ENCODE data around the gene QRICH1. TPM values are rescaled to one million over a fixed set of nuclear protein-coding genes. Genes with fewer than 3 reads are reported as not detected.

The QRICH1 gene
- total and polyA plus RNA-seq, 2 of the 13 experiments (the other 11 are each of a cell fraction or from before 2014, with no cell fraction given) = 52.6 to 102 TPM

- TF ChIP-seq HINFP (CRISPR knock-in tag; IDR thresholded peaks at IDR 0.05; ENCODE audit: low read depth) (no peak), ZNF276 (CRISPR knock-in tag; IDR thresholded peaks at IDR 0.05; ENCODE audit: low read depth) (no peak), KMT2A (CRISPR knock-in tag; IDR thresholded peaks at IDR 0.05) (no peak), KDM5A (IDR thresholded peaks at IDR 0.05; ENCODE audit: borderline replicate concordance, low read length) (no peak), NFIB (CRISPR knock-in tag; IDR thresholded peaks at IDR 0.05; ENCODE audit: borderline replicate concordance) (no peak), SNAI1 (CRISPR knock-in tag; IDR thresholded peaks at IDR 0.05; ENCODE audit: borderline replicate concordance) (no peak)
Measured at GRCh38 chr3:49131576-49131975, 37.7 kb upstream of the QRICH1 start (continued).

GRCh38 chr3:49131040-49131439 is 37.2 kb upstream of the QRICH1 start:
- 100% methylated on average over 7 of the region's 12 CpGs for WGBS (ENCODE audit: low lambda C conversion rate)
- POLR2A ChIA-PET = interaction anchor here (2.9 to 8.5 kb wide), 3 partner anchors 10 to 209 kb away, joined by 12 to 110 read pairs (median 70); partner anchors contain the start of genes QRICH1, USP19 and USP4
- TF ChIP-seq TAF15 (IDR thresholded peaks at IDR 0.05; ENCODE audit: low read depth, low read length, poor library complexity, severe bottlenecking) (no peak), GZF1 (CRISPR knock-in tag; IDR thresholded peaks at IDR 0.05) (no peak), ZNF691 (CRISPR knock-in tag; IDR thresholded peaks at IDR 0.05; ENCODE audit: borderline replicate concordance, low read depth) (no peak), MBD4 (IDR thresholded peaks at IDR 0.05; ENCODE audit: borderline replicate concordance, low read length) (no peak), FOXJ3 (CRISPR knock-in tag; IDR thresholded peaks at IDR 0.05; ENCODE audit: borderline replicate concordance) (no peak), TOPORS (CRISPR knock-in tag; IDR thresholded peaks at IDR 0.05) (no peak), SIN3B (IDR thresholded peaks at IDR 0.05; ENCODE audit: low read length) (no peak), AGO2 (optimal IDR thresholded peaks at IDR 0.05; ENCODE audit: low read depth, low read length) (no peak), MTF2 (CRISPR knock-in tag; IDR thresholded peaks at IDR 0.05; ENCODE audit: borderline replicate concordance) (no peak), ZNF496 (CRISPR knock-in tag; IDR thresholded peaks at IDR 0.05; ENCODE audit: insufficient replicate concordance) (no peak), DR1 (CRISPR knock-in tag; IDR thresholded peaks at IDR 0.05) (no peak), ZNF879 (CRISPR knock-in tag; IDR thresholded peaks at IDR 0.05) (no peak), ZNF614 (CRISPR knock-in tag; IDR thresholded peaks at IDR 0.05; ENCODE audit: borderline replicate concordance) (no peak), ZNF414 (CRISPR knock-in tag; IDR thresholded peaks at IDR 0.05) (no peak)

More at GRCh38 chr3:49131040-49131439, 37.2 kb upstream of the QRICH1 start:
- FAIRE-seq = no peak
- no peak for DNase-seq (ENCODE audit: low spot score)
- no peak overlapping the region for H3K4me3 ChIP-seq (replicated peaks in 1 of 3; ENCODE audit: insufficient read depth in 1 of 3, low read depth in 2 of 3, low read length in 3 of 3)
- no peak for ATAC-seq
- CTCF ChIA-PET (ENCODE audit: low intra/inter-chr PET ratio, low total read pairs) = no interaction called here
- peak overlapping the region; percentile 97 for H3K4me2 ChIP-seq (ENCODE audit: low read depth, low read length)
- H3K27me3 ChIP-seq (ENCODE audit: control insufficient read depth in 1 of 2, insufficient read depth in 2 of 2, low read length in 2 of 2) = no peaks in the 10 kb centered on the region
- no peaks in the 10 kb centered on the region for H4K20me1 ChIP-seq (ENCODE audit: insufficient read depth, low read length)
- H3K36me3 ChIP-seq (replicated peaks in 1 of 2; ENCODE audit: control insufficient read depth in 1 of 2, insufficient read depth in 2 of 2, low read length in 2 of 2) = peaks cover 5 to 15% of the 10 kb centered on the region in 2 experiments; a peak in 2 of 5 replicates
- peaks cover 15% of the 10 kb centered on the region for H3K79me2 ChIP-seq (ENCODE audit: insufficient read depth, low read length)
- no peak overlapping the region for H3K27ac ChIP-seq (ENCODE audit: extremely low read length, insufficient read depth, low read length)
- in situ Hi-C loops (cut with HindIII; ENCODE audit: extremely low pct_ligation_motif_present, low pct_unique_long_range_greater_than_20kb) = no loop called here
- peaks cover 34% of the 10 kb centered on the region for H3K4me1 ChIP-seq (ENCODE audit: insufficient read depth, low read length)
- H3K9ac ChIP-seq (ENCODE audit: insufficient read depth, low read depth, low read length) = no peak overlapping the region
- BruUV-seq (replicated peaks) = no TSS peak
- intact Hi-C loops (cut with micrococcal nuclease; ENCODE audit: unreplicated experiment) = loop anchor here (5.0 kb wide), 1 partner anchor 39 kb away; the partner anchor contains the start of gene QRICH1
- H3K9me3 ChIP-seq (ENCODE audit: low read length) = no peaks in the 10 kb centered on the region
- no peak overlapping the region for H2AFZ ChIP-seq (ENCODE audit: low read length)

Measured in HepG2 (cell line).